Spleen (tissue), 11 donors: ENCODE measurements around the gene NCOR2. TPM values are rescaled to one million over a fixed set of nuclear protein-coding genes. Genes with fewer than 3 reads are reported as not detected.

ENCODE experiments used
- DNase-seq: peaks from one replicate; pipeline ENCODE4 v3.0.0-alpha.2; 2020
- H3K27ac ChIP-seq, 8 donors: fragments of 200-600 bp; sonication (generic) in 7 of 8; 1 replicate in 4 of 8; 2 replicates in 4 of 8; pipeline versions ENCODE4 v1.5.0 to v1.8.0; 2016 to 2021; ENCODE audit warnings: inconsistent platforms in 4 of 8, mild to moderate bottlenecking in 4 of 8, moderate library complexity in 1 of 8
- H3K27me3 ChIP-seq, 7 donors: fragments of 200-600 bp; sonication (generic) in 6 of 7; replicated peaks in 1 of 7; 1 replicate in 4 of 7; 2 replicates in 3 of 7; pipeline versions ENCODE4 v1.5.0 to v1.8.0; 2016 to 2021; ENCODE audit warnings: inconsistent platforms in 3 of 7, mild to moderate bottlenecking in 1 of 7
- H3K36me3 ChIP-seq, 6 donors: fragments of 200-600 bp; sonication (generic) in 5 of 6; 1 replicate in 4 of 6; 2 replicates in 2 of 6; pipeline versions ENCODE4 v1.5.0 to v1.8.0; 2016 to 2021; ENCODE audit warnings: inconsistent platforms in 2 of 6
- H3K4me1 ChIP-seq, 6 donors: fragments of 200-600 bp; sonication (generic) in 5 of 6; 1 replicate in 3 of 6; 2 replicates in 3 of 6; pipeline versions ENCODE4 v1.5.0 to v1.8.0; 2016 to 2021; ENCODE audit warnings: inconsistent platforms in 3 of 6
- H3K4me3 ChIP-seq, 8 donors: fragments of 200-600 bp; sonication (generic) in 7 of 8; 1 replicate in 4 of 8; 2 replicates in 4 of 8; pipeline versions ENCODE4 v1.5.0 to v1.8.0; 2016 to 2021; ENCODE audit warnings: inconsistent platforms in 4 of 8, mild to moderate bottlenecking in 4 of 8, moderate library complexity in 2 of 8
- H3K9me3 ChIP-seq, 8 donors: fragments of 200-600 bp; sonication (generic) in 7 of 8; 1 replicate in 4 of 8; 2 replicates in 4 of 8; pipeline versions ENCODE4 v1.5.0 to v1.8.0; 2016 to 2021; ENCODE audit warnings: inconsistent platforms in 4 of 8
- POLR2A ChIP-seq, 3 donors: fragments of 450-650 bp; IDR thresholded peaks; one replicate each; pipeline ENCODE4 v1.5.1; 2017; ENCODE audit warnings: antibody characterized with exemption in 3 of 3, mild to moderate bottlenecking in 1 of 3
- POLR2AphosphoS5 ChIP-seq, 3 donors: sonication (generic); formaldehyde crosslinking; IDR thresholded peaks; one replicate each; pipeline ENCODE4 v1.5.1; 2017; ENCODE audit warnings: antibody characterized with exemption in 3 of 3
- WGBS, 5 donors: extraction: QIAGEN DNeasy Blood & Tissue Kit in 3 of 5; methylation state at CpG; one replicate each; pipeline versions ENCODE4 v1.1.5 to v1.1.7; 2013 to 2018; 5-methylcytosine and 5-hydroxymethylcytosine counted together
- intact Hi-C: fragments of 100-400 bp; cut with DNase I; formaldehyde crosslinking; loops from one replicate; pipeline ENCODE4 v1.15.0; 2023; ENCODE audit warnings: low total_unique reads
- polyA plus RNA-seq, 3 donors: library from polyadenylated mRNA; stranded (reverse); fragments of 200-250 nt; gene quantifications; one replicate each; pipeline ENCODE4 v1.2.1, GENCODE V29; 2013
- total RNA-seq, 7 donors: library from RNA; depleted of rRNA in 3 of 7; stranded (reverse); fragments of >200 nt in 3 of 7; fragmentation: NEBNext Ultra II Directional in 4 of 7; extraction: Animal tissue kit (Norgen Biotek cat#: 25700) in 4 of 7; gene quantifications; one replicate each; pipeline versions ENCODE4 v1.1.0 to v1.2.1, GENCODE V29; 2016 to 2021
- TF ChIP-seq, protein P1 (sequence below), 11 experiments: fragments of 200-600 bp in 7 of 11; fragments of 450-650 bp in 4 of 11; sonication (generic) in 4 of 11; IDR thresholded peaks in 8 of 11; conservative IDR thresholded peaks in 3 of 11; 1 replicate in 7 of 11; 2 replicates in 4 of 11; pipeline versions ENCODE4 v1.4.0 to v1.8.0; 2016 to 2021; ENCODE audit warnings: antibody characterized with exemption in 11 of 11, inconsistent platforms in 4 of 11, mild to moderate bottlenecking in 1 of 11
- donor health status: healthy with polysubstance abuse.
- donor health status: DM: no; HTN: no; CAD: no; lungs with moderate emphysema.
- donor health status: DM: no; HTN: no; CAD: no.
- donor health status: Bipolar disorder and iron deficiency.
- donor health status: healthy.
- donor health status: DM: no; HTN: no; CAD: no.
- donor health status: DM: yes; HTN: yes; CAD: no.

The NCOR2 gene
- total and polyA plus RNA-seq, 10 donors, result 13.2 to 236 (median 157) TPM

DNA sequence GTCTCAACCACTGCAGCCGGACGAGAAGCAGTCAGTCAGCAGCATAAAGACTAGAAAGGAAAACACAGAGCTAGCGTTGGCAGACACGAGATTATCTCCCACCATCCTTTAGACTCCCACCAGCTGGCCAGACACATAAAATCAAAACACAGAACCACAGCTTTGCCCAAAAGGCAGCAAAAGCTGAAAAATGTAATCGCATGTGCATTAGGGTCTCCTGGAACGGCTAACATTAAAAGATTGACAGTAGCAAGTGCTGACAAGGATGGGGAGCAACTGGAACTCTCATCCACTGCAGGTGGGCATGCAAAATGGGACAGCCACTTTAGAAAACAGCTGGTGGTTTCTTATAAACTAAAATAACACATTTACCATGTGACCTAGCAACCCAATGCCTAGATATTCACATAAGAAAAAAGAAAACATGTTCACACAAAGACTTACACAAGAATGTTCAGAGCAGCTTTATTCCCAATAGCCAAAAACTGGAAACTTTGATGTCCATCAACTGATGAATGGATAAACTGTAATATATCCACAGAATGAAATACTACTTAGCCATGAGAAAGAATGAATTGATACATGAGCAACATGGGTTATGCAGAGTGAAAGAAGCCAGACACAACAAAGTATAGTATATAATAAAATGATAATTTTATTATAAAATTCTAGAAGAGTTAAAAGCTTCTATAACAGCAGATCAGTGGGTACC, 37.7 kb downstream of the NCOR2 start:
- no peaks in the 10 kb centered on the region for H3K9me3 ChIP-seq
- WGBS, 5 donors, result 90 to 96% (median 94%) methylated on average over 6 of the region's 6 CpGs
- TF ChIP-seq POLR2AphosphoS5 (IDR thresholded peaks at IDR 0.05), result no peak
- TF ChIP-seq, protein P1, sequence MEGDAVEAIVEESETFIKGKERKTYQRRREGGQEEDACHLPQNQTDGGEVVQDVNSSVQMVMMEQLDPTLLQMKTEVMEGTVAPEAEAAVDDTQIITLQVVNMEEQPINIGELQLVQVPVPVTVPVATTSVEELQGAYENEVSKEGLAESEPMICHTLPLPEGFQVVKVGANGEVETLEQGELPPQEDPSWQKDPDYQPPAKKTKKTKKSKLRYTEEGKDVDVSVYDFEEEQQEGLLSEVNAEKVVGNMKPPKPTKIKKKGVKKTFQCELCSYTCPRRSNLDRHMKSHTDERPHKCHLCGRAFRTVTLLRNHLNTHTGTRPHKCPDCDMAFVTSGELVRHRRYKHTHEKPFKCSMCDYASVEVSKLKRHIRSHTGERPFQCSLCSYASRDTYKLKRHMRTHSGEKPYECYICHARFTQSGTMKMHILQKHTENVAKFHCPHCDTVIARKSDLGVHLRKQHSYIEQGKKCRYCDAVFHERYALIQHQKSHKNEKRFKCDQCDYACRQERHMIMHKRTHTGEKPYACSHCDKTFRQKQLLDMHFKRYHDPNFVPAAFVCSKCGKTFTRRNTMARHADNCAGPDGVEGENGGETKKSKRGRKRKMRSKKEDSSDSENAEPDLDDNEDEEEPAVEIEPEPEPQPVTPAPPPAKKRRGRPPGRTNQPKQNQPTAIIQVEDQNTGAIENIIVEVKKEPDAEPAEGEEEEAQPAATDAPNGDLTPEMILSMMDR (IDR thresholded peaks at IDR 0.05 in 8 of 11, conservative IDR thresholded peaks at IDR 0.05 in 3 of 11), result no peak
- no peak for TF ChIP-seq POLR2A (IDR thresholded peaks at IDR 0.05)
- H3K36me3 ChIP-seq, result peaks cover 0 to 63% (median 2%) of the 10 kb centered on the region in 6 donors
- intact Hi-C loops, result no loop called here
- H3K4me3 ChIP-seq, result no peak overlapping the region
- no peak for DNase-seq
- no peak overlapping the region for H3K27ac ChIP-seq
- H3K4me1 ChIP-seq, result peaks cover 0 to 50% (median 16%) of the 10 kb centered on the region in 6 donors
- H3K27me3 ChIP-seq, result no peaks in the 10 kb centered on the region

DNA sequence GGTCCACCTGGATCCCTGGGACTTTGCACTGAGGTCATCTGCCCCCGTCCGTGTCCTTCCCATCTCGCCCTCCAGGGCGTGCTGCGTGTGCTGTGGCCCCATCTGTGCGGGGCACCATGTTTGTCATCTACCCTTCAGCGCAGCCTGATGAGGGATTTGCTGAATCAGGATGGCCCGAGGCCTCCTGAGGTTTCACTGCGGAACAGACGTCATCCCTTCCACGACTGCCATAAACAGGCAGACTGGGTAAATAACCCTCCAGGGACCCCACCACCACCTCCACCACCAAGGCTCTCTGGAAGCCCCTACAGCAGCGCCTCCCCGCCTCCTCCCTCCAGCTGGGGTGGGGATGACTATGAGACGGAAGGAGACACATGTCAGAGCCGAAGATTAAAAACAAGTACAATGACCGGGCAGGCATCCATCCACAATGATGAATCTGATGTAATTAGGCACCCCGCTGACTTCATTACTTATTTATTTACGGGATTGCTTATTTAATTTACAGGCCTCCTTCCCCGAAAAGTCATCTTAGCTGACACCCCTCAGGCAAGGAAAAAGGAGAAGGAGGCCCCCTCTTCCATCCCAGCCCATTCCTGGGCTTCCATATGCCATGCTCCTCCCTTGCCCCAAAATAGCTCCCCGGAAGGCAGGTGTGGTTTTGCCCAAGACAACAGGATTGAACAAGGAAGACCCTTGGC, 39.4 kb downstream of the NCOR2 start:
- Histone ChIP-seq H3K27me3 (no peaks in the 10 kb centered on the region), H3K4me3 (no peak overlapping the region), H3K36me3 (peaks cover 0 to 47% (median 2%) of the 10 kb centered on the region in 6 donors), H3K27ac (no peak overlapping the region), H3K9me3 (no peaks in the 10 kb centered on the region), H3K4me1 (peaks cover 3 to 60% (median 28%) of the 10 kb centered on the region in 6 donors)
- no peak for DNase-seq
- 87 to 93% (median 91%) methylated on average over 20 of the region's 20 CpGs for WGBS, 5 donors
- intact Hi-C loops, result no loop called here
- TF ChIP-seq POLR2AphosphoS5 (IDR thresholded peaks at IDR 0.05) (no peak), POLR2A (IDR thresholded peaks at IDR 0.05) (no peak)
- TF ChIP-seq, protein P1 (IDR thresholded peaks at IDR 0.05 in 8 of 11, conservative IDR thresholded peaks at IDR 0.05 in 3 of 11), result no peak

DNA sequence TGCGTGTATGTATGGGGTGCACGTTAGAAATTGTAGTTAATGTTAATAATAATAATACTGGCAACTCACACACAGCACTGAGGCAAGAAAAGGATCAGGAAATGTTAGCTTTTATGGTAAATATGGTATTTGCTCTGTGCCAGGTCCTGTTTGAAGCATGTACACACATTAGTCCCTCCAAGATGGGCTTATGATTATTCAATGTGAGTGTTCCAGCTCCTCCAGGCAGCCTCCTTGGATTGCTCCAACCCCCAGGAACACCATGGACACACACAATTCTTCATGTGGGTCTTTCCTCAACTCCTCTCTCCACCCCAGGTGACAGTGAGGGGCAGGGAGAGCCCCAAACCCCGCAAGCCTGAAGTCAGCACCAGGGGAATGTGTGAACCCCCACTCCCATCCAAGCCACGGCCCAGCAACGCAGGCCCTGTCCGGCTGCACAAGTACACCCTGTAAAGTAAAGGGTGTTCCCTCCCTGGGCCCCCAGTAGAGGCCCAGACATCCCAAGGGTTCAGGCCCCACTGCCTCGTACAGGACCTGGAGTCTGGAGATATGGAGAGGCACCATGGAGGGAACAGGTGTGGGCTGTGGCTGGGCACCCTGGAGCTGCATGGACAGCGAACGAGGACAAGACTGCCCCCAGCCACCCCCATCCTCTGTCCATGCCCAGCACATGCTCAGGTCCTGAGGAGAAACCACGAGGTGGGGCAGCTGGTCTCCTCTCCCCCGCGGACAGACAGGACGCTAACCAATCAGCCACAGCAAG, 41.3 kb downstream of the NCOR2 start:
- Histone ChIP-seq H3K4me3 (no peak overlapping the region), H3K9me3 (no peaks in the 10 kb centered on the region), H3K36me3 (peaks cover 0 to 50% (median 0%) of the 10 kb centered on the region in 6 donors), H3K4me1 (peaks cover 6 to 66% (median 34%) of the 10 kb centered on the region in 6 donors), H3K27ac (no peak overlapping the region), H3K27me3 (no peaks in the 10 kb centered on the region)
- TF ChIP-seq POLR2A (IDR thresholded peaks at IDR 0.05) (no peak), POLR2AphosphoS5 (IDR thresholded peaks at IDR 0.05) (peak in 1 of 3 donors; percentile 7)
- TF ChIP-seq, protein P1 (IDR thresholded peaks at IDR 0.05 in 8 of 11, conservative IDR thresholded peaks at IDR 0.05 in 3 of 11), result no peak
- intact Hi-C loops, result no loop called here
- no peak for DNase-seq
- 77 to 93% (median 91%) methylated on average over 6 to 13 of the region's 13 CpGs for WGBS, 5 donors
